ENCODE data around the gene PARP11. TPM values are rescaled to one million over a fixed set of nuclear protein-coding genes. Genes with fewer than 3 reads are reported as not detected.

PARP11 gene
- total and polyA plus RNA-seq, 2 experiments from 2014 or later, result 3.1 to 9.4 TPM

DNA sequence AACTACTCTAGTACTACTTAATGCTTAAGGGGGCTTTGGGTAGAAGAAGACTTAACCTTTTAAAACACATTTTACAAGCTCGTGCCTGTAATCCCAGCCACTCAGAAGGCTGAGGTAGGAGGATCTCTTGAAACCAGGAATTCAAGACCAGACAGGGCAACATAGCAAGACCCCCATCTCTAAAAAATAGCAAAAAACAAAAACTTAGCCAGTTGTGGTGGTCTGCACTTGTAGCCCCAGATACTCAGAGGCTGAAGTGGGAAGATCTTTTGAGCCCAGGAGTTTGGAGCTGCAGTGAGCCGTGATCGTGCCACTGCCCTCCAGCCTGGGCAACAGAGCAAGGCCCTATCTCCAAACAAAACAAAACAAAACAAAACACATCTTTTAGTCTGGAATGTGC, 39.7 kb upstream of the PARP11 start:
- Histone ChIP-seq H4K20me1 (ENCODE audit: insufficient read depth, poor library complexity, severe bottlenecking) (no peaks in the 10 kb centered on the region), H2AFZ (no peak overlapping the region), H3K79me2 (no peaks in the 10 kb centered on the region), H3K9me2 (replicated peaks; ENCODE audit: insufficient read depth) (no peaks in the 10 kb centered on the region), H3K36me3 (replicated peaks; ENCODE audit: insufficient read depth, low read depth) (no peaks in the 10 kb centered on the region), H3K27me3 (no peaks in the 10 kb centered on the region), H3K27ac (no peak overlapping the region), H3K4me3 (no peak overlapping the region), H3K4me1 (ENCODE audit: insufficient read depth) (no peaks in the 10 kb centered on the region), H3K4me2 (no peak overlapping the region), H3K9me3 (ENCODE audit: low read depth) (no peaks in the 10 kb centered on the region)
- 91% methylated on average over 3 of the region's 3 CpGs for WGBS (ENCODE audit: low lambda C conversion rate, missing lambda C conversion rate)
- no peak for DNase-seq (ENCODE audit: low spot score)
- TF ChIP-seq EZH2 (IDR thresholded peaks at IDR 0.05; ENCODE audit: borderline replicate concordance) (no peak), EZH2phosphoT487 (IDR thresholded peaks at IDR 0.05; ENCODE audit: low read depth, severe bottlenecking, unreplicated experiment) (no peak)
- TF ChIP-seq, protein P1, sequence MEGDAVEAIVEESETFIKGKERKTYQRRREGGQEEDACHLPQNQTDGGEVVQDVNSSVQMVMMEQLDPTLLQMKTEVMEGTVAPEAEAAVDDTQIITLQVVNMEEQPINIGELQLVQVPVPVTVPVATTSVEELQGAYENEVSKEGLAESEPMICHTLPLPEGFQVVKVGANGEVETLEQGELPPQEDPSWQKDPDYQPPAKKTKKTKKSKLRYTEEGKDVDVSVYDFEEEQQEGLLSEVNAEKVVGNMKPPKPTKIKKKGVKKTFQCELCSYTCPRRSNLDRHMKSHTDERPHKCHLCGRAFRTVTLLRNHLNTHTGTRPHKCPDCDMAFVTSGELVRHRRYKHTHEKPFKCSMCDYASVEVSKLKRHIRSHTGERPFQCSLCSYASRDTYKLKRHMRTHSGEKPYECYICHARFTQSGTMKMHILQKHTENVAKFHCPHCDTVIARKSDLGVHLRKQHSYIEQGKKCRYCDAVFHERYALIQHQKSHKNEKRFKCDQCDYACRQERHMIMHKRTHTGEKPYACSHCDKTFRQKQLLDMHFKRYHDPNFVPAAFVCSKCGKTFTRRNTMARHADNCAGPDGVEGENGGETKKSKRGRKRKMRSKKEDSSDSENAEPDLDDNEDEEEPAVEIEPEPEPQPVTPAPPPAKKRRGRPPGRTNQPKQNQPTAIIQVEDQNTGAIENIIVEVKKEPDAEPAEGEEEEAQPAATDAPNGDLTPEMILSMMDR (IDR thresholded peaks at IDR 0.05; ENCODE audit: poor library complexity), result no peak

DNA sequence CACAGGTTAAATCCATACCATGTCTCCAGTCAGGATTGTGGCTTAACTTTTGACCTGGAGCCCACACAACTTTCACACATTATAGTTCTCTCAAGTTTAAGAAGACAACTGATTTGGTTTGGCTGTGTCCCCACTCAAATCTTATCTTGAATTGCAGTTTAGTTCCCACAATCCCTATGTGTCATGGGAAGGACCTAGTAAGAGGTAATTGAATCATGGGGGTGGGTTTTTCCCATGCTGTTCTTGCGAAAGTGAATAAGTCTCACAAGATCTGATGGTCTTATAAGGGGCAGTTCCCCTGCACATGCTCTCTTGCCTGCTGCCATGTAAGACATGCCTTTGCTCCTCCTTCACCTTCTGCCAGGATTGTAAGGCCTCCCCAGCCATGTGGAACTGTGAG, 38.2 kb upstream of the PARP11 start:
- H3K9me3 ChIP-seq (ENCODE audit: low read depth), result no peaks in the 10 kb centered on the region
- no peak overlapping the region for H3K4me2 ChIP-seq
- DNase-seq (ENCODE audit: low spot score), result no peak
- no peak overlapping the region for H2AFZ ChIP-seq
- no peaks in the 10 kb centered on the region for H3K9me2 ChIP-seq (replicated peaks; ENCODE audit: insufficient read depth)
- TF ChIP-seq, protein P1 (IDR thresholded peaks at IDR 0.05; ENCODE audit: poor library complexity), result no peak
- no peak for TF ChIP-seq EZH2 (IDR thresholded peaks at IDR 0.05; ENCODE audit: borderline replicate concordance)
- TF ChIP-seq EZH2phosphoT487 (IDR thresholded peaks at IDR 0.05; ENCODE audit: low read depth, severe bottlenecking, unreplicated experiment), result no peak
- no peaks in the 10 kb centered on the region for H4K20me1 ChIP-seq (ENCODE audit: insufficient read depth, poor library complexity, severe bottlenecking)
- 100% methylated on average over 1 of the region's 1 CpG for WGBS (ENCODE audit: low lambda C conversion rate, missing lambda C conversion rate)
- no peaks in the 10 kb centered on the region for H3K36me3 ChIP-seq (replicated peaks; ENCODE audit: insufficient read depth, low read depth)
- H3K79me2 ChIP-seq, result no peaks in the 10 kb centered on the region
- H3K27me3 ChIP-seq, result no peaks in the 10 kb centered on the region
- no peak overlapping the region for H3K27ac ChIP-seq
- no peaks in the 10 kb centered on the region for H3K4me1 ChIP-seq (ENCODE audit: insufficient read depth)
- no peak overlapping the region for H3K4me3 ChIP-seq

DNA sequence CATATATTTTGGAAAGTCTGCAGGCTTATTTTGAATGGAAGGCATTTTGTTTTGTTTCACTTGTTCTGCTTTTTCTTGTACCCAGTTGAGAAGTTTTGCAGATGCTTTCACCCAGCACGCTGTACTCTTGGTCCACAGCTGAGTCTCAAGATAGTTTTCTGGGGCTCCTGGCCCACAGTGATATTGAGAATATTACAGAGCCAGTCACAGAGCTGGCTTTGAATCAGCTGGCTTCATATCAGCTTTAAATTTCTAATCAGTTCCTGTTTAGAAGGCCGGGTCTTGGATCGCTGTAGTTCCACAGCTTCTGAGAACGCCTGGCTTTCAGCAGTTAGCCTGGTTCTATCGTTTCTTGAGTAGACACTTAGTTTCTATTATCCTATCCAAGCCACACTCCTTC, 32.5 kb upstream of the PARP11 start:
- H3K4me2 ChIP-seq, result no peak overlapping the region
- no peaks in the 10 kb centered on the region for H3K9me3 ChIP-seq (ENCODE audit: low read depth)
- H3K9me2 ChIP-seq (replicated peaks; ENCODE audit: insufficient read depth), result no peaks in the 10 kb centered on the region
- H3K36me3 ChIP-seq (replicated peaks; ENCODE audit: insufficient read depth, low read depth), result no peaks in the 10 kb centered on the region
- H3K27me3 ChIP-seq, result no peaks in the 10 kb centered on the region
- WGBS (ENCODE audit: low lambda C conversion rate, missing lambda C conversion rate), result 96% methylated on average over 5 of the region's 5 CpGs
- TF ChIP-seq EZH2 (IDR thresholded peaks at IDR 0.05; ENCODE audit: borderline replicate concordance) (no peak), EZH2phosphoT487 (IDR thresholded peaks at IDR 0.05; ENCODE audit: low read depth, severe bottlenecking, unreplicated experiment) (no peak)
- TF ChIP-seq, protein P1 (IDR thresholded peaks at IDR 0.05; ENCODE audit: poor library complexity), result no peak
- H3K27ac ChIP-seq, result no peak overlapping the region
- no peak overlapping the region for H2AFZ ChIP-seq
- H3K4me1 ChIP-seq (ENCODE audit: insufficient read depth), result no peaks in the 10 kb centered on the region
- DNase-seq (ENCODE audit: low spot score), result no peak
- H4K20me1 ChIP-seq (ENCODE audit: insufficient read depth, poor library complexity, severe bottlenecking), result no peaks in the 10 kb centered on the region
- no peak overlapping the region for H3K4me3 ChIP-seq
- H3K79me2 ChIP-seq, result no peaks in the 10 kb centered on the region

DNA sequence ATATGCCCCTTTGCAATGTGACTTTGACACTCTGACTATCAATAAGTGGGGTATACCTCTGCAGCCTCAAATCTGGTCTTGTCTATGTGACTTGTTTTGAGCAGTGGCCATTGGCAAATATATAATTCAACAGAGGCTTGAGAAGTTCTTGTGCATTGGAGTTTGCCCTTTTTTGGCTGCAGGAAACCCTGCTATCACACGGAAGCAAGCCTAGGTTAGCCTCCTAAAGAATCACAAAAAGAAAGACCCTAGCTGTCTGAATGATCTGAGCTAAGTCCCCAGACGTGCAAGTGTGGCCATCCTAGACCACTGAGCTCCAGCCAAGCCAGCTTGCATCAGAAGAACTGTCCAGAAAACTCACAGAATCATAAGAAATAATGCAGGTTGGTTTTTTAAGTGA, 31.8 kb upstream of the PARP11 start:
- Histone ChIP-seq H3K4me3 (no peak overlapping the region), H3K9me3 (ENCODE audit: low read depth) (no peaks in the 10 kb centered on the region), H3K4me1 (ENCODE audit: insufficient read depth) (no peaks in the 10 kb centered on the region), H2AFZ (no peak overlapping the region), H4K20me1 (ENCODE audit: insufficient read depth, poor library complexity, severe bottlenecking) (no peaks in the 10 kb centered on the region), H3K36me3 (replicated peaks; ENCODE audit: insufficient read depth, low read depth) (no peaks in the 10 kb centered on the region), H3K27me3 (no peaks in the 10 kb centered on the region), H3K27ac (no peak overlapping the region), H3K9me2 (replicated peaks; ENCODE audit: insufficient read depth) (no peaks in the 10 kb centered on the region), H3K79me2 (no peaks in the 10 kb centered on the region), H3K4me2 (no peak overlapping the region)
- 61% methylated on average over 2 of the region's 2 CpGs for WGBS (ENCODE audit: low lambda C conversion rate, missing lambda C conversion rate)
- TF ChIP-seq, protein P1 (IDR thresholded peaks at IDR 0.05; ENCODE audit: poor library complexity), result no peak
- no peak for TF ChIP-seq EZH2phosphoT487 (IDR thresholded peaks at IDR 0.05; ENCODE audit: low read depth, severe bottlenecking, unreplicated experiment)
- no peak for TF ChIP-seq EZH2 (IDR thresholded peaks at IDR 0.05; ENCODE audit: borderline replicate concordance)
- no peak for DNase-seq (ENCODE audit: low spot score)

All from hepatocyte (in vitro differentiated cells).